Kidney tubule cell (primary cell): ENCODE results near the gene TMEM151A.

ENCODE experiments used
- DNase-seq: peaks from one replicate; pipeline ENCODE4 v3.0.0-alpha.2; 2018; ENCODE audit warnings: low spot score

TMEM151A gene

DNA sequence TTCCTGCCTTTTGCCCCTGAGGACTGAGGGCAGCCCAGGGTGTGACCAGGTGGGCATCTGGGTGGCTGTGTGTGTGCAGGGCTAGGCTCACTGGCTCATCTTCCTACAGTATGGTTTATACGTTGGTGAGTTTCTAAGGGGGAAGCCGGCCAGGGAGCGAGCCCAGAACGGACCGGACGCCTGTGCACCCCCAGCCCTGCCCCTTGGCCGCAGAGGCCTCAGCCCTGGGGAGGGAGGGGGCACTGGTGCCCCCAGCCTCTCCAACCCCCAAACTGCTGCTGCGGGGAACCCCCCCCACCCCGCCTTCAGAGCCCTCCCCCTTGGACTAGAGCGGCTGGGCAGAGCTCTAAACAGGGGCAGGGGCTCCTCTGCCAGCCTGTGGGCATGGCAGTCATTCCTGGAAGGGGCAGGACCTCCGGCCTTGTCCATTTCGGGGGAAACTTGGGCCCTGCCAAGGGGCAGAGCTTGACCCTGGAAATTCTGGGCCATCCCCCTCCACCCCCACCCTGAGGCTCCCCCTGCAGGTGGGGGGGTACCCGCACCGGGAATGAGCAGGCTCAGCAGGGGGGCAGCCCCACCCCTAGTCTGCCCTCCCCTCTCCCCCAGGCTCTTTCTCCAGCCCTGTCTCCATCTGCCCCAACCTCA is 8.1 kb upstream of the TMEM151A start:
- DNase-seq, result no peak

DNA sequence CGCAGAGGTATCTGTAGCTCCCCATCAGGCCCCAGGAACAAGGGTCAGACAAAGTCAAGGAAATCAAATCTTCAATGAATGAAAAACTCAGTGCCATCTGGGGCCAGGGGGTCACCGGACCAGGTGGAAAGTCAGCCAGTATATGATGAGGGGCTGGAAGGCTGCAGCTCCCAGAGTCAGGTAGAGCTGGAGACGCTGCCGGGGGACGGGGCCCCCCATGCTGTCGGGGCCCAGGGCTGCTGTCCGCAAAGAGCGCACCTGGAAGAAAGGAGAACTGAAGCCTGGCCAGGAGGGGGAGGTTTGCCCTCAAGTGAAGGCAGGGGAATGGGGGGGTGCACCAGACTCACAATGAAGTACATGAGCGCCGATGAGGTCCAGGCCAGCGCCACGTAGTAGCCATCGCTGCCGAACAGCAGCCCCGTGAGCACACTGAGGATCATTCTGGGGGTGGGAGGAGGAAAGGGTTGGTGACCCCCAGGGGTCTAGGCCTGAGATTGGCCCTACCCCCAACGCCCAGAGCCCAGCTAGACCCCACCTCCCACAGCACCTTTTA is 7.1 kb upstream of the TMEM151A start:
- no peak for DNase-seq

DNA sequence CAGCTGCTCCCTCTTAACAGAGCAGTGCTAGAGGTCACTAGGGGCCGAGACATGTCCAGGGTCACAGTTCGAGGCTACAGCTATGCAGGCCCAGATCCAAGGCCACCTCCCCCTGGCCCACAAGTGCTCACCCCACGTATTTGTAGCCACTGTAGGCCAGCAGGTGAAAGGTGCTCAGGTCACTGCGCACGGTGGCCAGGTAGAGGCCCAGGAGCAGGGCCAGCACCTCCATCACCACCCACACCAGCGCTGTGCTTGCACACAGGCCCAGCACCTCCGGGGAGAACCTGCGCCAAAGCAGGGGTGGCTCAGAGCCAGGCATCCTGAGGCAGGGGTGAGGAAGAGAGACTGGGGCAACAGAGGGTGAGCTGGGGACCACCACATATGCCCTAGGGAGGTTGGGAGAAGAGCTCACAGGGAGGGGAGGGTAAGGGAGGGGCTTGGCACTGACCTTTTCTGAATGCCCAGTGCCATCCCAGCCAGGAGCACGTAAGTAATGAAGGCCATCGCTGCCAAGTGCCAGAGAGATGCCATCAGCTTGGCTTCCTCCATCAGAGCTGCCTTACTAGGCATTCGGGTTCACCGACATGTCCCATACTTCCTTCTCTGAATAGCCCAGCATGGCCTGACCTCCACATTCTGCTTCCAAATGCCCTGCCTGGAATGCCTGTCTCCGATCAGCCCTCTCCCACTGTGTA is 6.3 kb upstream of the TMEM151A start:
- no peak for DNase-seq

DNA sequence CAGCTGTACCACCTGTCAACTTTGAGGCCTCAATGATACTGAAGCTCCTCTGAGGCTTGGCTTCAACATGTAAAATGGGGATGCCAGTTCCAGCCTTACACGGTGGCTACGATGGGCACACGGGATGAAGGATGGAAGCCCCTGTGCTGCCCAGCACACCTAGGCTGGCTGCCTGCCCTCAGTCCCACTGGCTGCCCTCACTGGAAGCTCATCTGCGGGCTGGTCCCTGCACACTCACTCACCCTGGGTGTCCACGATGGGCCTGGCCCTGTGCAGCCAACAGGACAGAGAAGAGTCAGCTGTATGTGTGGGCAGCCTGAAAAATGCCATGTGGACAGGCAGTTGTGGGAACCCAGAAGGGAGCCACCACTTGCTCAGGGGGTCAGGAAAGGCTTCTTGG is 5.0 kb upstream of the TMEM151A start:
- DNase-seq, result no peak

DNA sequence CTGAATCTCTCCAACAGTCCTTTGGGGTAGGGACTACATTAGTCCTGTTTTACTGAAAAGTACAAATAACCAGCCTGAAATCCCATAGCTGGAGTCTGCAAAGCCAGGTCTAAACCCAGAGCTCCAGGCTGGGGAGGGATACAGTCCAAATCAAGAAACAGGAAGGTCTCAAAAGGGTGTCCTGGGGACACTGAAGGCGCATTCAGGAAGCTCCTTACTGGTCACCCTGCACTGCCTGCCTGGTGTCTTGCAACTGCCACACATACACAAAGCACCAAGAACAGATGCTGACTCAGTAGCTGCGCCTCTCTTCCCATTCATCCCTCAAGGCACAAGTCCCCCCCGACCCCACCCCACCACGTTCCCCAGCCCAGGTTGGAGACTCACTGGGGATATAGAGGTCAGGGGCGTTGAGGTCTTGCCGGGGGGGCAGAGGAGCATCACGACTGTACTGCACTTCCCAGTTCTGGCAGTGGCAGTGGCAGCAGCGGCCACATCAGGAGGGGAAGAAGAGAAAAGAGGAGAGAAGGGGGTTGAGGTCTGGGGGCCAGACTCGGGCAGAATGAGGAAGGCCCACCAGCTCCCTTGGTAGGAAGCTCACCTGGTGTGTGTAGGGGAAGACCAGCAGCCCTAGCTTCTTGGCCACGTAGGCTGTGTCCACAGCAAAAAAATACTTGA is 4.3 kb upstream of the TMEM151A start:
- no peak for DNase-seq

DNA sequence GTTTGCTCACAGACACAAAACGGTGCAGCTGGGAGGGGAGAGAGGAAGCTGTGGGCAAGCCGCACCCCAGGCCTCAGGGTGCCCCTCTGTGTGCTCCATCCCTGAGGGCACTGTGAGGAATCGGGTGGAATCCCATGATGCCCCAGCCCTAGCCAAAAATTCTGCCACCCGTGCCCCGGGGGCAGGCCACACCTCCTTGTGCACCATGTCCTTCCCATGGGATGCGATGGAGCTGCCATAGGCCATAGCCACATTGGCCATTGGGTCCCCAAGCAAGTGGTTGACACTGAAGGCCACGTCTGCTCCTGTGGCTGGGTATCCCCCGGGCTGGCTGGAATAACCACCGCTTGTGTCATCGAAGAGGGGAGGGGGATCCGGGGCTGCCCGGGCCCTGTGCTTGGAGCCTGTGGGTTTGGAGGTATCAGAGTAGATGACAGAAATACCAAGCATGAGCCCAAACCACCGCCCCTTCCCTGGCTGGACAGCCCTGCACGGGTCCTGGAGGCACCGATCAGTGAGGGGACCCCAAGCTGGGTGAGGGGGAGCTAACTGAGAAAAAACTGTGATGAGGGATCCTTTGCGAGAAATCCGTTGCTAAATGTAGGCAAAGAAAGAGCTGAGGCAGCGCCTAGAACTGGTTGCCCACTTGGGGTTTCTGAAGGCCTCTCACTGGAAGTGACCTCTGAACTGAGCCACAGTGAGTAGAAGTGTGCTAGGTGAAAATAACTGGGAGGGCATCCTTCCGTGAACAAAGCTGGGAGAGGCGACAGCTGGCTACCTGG is 3.6 kb upstream of the TMEM151A start:
- no peak for DNase-seq

DNA sequence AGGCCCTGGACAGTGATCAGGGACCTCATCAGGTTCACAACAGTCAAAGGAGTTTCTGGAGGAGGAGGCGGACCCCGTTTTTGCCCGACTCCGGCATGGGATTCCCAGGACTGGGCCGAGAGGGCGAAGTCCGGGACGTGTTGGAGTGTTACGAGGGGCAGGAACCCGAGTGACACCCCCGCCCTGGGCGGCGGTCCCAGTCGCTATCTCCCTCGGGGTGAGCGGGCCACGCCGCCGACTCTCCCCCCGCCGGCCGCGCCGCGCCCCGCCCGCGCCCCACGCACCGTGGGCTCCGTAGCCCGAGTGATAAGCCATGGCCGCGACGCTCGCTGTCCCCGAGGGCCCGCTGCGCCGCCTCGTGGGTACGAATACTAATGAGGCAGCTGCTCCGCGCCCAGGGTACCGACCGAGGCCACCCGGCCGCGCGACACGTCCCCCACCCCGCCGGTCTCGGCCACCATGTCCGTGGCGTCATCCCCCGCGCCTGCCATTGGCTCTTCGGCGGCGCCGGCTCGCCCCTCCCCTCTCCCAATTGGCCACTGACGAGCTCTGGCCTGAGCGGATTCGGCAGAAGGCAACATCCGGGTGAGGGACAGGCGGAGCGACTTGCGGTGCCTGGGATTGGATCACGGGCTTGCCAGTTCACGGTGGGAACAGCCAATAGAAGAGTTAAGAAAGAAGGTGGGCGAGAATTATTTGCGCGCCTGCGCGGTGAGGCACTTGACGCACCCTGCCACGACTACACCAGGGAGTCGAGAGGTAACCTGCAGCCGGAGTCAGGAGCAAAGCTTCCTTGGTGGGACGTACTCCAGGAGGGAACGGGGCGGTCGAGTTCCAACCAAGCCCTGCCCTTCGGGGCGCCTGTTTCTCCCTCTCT is 2.8 kb upstream of the TMEM151A start, which contains the start of gene YIF1A:
YIF1A (minus strand) TSS at position 473 of the 877 bp plus-strand sequence; CDS start at position 315, 158 bp downstream.
- peak; percentile 100 for DNase-seq

DNA sequence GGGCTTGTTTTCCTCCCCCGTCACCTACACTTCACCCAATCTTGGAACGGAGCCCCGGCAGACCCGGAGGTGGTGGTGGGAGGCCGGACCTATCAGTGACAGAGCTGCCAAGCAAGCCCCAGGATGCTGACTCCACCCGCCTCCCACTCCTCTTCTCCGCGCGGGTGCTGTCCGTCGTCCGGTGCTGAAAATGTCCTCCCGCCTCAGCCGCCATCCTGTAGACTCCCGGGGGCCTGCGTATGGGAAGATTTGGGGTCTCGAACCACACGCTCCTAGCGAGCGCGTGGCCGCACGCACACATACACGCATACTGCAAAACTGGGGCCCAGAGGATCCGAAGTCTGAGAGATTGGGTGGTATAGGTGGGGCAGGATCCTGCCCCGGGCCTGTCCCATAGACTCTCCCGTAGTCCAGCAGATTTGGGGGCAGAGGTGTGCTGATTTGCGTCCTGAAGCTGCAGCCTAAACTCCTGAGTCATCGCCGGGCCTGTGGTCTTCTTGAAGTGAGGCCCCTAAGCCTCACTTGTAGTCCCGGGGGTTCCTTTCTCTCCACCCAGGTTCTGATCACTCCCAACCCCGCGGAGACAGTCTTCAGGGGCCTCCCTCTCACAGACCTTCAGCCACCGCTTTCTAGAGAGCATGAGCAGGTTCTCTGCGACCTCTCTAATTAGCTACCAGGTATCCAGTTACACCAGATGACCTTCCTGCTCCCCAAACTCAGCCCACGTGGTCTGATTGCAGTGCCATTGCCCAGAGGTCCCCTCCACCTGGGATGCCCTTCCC is 2.0 kb upstream of the TMEM151A start:
- no peak for DNase-seq

DNA sequence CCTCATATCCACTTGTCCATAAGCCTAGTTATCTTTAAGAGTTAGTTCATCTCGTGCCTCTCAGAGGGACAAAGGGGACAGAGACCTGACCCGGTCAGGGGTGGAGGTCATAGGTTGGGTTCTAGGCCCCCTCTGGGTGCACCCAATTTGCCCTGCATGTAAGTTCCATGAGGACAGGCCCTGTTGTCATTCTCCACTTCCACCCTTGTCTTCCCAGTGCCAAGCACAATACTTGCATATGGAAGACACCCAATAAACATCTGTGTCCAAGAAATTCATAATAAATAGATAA is 1.4 kb upstream of the TMEM151A start:
- DNase-seq, result no peak

DNA sequence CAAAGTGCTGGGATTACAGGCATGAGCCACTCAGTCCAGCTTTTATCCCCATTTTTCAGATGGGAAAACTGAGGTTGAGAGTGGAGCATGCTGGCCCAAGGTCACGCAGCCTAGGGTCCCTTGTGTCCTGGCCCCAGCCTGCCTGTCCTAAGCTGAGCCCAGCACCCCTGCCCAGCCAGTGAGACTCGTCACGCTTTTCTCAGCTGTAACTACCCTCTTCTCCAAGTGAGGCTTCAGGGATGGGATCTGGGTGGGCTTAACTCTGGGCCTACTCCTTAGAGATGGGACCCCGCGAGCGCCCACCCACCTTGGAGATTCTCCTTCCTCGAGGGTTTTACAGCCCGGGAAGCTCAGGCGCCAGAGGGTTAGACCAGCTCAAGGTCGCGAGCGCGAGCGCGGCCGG is 390 bp upstream of the TMEM151A start:
- DNase-seq, result no peak

DNA sequence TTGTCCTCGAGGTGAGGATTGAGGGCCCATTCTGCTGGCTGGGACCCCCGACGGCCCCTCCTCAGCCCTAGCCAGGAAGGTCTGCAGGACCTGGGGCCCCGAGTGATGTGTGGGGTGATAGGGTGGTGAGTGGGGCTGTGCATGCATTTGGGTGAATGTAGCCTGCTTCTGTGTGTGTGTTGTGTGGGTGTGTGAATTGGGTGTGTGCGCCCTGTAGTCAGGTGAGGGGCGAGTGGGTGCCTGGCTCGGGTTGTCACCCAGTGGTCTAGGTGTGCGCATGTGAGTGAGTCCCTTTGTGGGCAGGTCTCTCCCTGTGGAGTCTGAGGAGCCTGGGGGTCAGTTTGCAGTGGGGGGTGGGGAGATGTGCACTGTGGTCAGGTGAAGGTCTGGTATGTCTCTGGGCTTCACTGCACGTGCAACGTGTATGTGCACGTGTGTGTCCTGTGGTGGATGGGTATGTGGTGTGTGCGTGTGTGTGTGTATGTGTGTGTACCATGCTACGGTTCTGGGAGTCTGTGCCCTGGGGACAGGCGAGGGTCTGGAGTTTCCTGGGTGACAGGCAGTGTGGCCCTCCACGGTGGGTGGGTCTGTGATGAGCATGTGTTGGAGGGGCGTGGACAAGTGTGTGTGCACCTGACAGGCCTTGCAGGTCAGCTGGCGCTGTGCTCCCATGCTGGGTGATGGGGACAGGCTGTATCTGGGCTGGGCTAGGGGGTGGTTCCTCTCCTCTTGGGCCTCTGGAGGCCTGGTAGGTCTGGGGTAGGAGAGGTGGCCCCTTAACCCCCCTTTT is 1.0 kb downstream of the TMEM151A start:
- DNase-seq, result no peak

DNA sequence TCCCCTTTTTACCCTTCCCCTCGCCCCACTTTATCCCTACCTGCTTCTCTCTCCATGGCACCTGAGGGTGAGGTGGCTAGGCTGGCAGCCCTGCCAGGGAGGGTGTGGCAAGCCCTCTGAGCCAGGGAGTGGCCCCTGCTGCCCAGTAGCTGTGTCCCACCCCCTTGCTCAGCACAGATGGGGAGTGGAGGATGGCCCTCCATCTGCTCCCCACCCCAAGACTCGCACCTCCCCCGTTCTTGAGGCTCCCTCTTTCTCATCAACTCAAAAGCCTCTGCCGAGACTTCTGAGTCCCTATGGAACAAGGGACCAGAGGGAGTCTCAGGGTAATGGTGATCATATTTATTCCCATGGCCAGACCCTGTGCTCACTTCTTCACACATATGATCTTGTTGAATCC is 1.7 kb downstream of the TMEM151A start:
- no peak for DNase-seq

DNA sequence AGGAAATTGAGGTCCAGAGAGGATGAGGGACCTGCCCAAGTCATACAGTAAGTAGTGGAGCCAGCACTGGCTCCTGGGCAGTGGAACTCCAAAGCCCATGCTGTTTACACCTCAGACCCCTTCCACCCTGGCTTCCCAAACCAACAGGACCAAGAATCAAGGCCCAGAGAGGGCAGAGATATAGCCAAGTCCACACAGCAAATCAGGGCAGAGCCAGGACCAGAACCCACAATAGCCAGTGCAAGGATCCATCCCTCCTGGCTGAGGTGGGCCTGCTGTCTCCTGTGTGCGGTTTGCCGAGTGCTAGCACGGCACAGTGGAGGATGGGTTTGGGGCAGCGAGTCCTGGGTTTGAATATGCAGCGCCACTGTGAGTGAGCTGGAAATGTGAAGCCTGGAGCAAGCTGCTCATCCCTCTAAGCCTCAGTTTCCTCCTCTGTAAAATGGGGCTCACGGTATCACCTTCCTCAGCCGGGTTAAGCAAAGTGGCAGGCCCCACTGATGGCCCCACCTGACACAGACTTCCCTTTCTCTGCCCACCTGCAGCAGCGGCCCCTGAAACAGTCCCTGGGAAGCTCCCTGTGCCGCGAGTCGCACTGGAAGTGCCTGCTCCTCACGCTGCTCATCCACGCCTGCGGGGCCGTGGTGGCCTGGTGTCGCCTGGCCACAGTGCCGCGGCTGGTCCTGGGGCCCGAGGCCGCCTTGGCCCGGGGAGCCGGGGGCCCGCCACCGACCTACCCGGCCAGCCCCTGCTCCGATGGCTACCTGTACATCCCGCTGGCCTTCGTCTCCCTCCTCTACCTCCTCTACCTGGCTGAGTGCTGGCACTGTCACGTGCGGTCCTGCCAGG is 2.3 kb downstream of the TMEM151A start:
- DNase-seq, result no peak

DNA sequence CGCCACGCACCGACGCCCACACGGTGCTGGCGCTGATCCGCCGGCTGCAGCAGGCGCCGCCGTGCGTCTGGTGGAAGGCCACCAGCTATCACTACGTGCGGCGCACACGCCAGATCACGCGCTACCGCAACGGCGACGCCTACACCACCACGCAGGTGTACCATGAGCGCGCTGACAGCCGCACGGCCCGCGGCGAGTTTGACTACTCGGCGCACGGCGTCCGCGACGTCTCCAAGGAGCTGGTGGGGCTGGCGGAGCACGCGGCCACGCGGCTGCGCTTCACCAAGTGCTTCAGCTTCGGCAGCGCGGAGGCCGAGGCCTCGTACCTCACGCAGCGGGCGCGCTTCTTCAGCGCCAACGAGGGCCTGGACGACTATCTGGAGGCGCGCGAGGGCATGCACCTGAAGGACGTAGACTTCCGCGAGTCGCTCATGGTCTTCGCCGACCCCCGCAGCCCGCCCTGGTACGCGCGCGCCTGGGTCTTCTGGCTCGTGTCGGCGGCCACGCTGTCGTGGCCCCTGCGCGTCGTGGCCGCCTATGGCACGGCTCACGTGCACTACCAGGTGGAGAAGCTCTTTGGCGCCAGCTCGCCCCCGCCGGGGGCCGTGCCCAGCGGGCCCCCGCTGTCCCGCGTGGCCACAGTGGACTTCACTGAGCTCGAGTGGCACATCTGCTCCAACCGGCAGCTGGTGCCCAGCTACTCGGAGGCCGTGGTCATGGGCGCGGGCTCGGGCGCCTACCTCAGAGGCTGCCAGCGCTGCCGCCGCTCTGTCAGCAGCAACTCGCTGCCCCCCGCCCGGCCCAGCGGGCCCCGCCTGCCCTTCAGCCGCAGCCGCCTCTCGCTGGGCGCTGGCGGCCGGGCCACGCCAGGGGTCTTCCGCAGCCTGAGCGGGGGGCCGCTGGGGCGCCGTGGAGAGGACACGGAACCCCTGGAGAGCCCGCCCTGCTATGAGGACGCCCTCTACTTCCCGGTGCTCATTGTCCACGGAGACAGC is 3.2 kb downstream of the TMEM151A start:
- no peak for DNase-seq

DNA sequence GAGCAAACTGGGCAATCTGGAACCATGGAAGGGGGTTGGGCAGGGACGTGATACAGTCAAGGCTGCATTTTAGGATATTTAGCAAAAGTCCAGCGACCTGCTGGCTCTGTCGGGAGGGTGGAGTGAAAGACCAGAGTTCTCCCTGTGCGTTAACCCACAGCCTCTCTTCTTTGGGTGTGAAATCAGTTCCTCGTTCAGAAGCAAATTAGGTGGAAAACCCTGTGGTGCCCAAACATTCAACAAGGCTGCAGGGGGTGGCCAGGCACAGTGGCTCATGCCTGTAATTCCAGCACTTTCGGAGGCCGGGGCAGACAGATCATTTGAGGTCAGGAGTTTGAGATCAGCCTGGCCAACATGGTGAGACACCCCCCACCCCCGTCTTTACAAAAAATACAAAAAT is 5.9 kb downstream of the TMEM151A start:
- no peak for DNase-seq

DNA sequence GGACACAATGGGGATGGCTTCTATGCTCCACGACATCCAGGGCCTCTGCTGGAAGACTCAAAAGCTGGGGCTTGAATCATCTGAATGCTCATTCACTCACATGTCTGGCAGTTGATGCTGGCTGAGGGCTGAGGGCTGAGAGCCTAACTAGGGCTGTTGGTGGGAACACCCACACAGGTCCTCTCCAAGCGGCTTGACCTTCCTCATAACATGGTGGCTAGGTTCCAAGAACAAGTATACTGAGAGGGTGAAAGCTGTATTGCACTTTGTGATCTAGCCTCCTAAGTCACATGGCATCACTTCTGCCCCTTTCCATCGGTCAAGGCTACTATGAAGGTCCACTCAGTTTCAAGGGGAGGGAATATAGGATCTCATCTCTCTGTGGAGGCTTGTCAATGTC is 7.5 kb downstream of the TMEM151A start:
- no peak for DNase-seq

DNA sequence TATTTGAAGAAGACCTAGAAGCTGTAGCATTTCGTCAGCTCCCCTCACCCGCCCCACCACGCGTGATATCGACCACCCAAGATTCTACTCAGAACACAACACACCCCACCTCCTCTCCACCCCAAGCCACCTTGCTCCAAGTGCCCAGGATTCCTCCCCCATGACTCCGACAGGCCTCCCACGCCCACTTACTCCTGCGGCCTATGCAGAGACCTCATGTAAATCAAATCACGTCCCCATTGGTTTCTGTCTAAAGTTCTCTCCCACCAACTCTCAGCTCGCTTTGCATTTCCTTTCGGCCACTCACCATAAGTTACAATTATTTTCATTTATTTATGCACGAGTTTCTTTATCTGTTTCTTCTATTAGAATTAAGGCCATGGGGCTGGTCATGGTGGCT is 11.0 kb downstream of the TMEM151A start:
- DNase-seq, result no peak

DNA sequence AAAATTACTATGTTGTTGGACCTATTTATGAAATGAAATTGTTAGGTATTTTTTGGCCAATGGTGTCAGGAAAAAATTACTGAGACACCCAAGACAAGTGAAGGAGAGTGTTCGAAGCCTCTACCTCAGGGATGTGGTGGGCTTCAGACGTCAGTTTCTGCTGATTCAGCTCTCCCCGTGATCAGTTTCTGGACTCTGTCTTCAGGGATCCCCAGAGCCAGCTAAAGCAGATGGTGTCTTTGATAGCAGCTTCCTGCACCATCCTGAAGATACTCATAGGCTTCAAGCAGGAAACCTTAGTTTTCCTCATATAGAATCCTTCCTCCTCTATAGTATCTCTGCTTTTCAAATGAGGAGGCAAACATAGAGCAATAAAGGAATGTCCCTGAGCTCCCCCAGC is 17.8 kb downstream of the TMEM151A start:
- DNase-seq, result no peak
